B cell (primary cell): ENCODE measurements around the gene DPH1. TPM values are rescaled to one million over a fixed set of nuclear protein-coding genes. Genes with fewer than 3 reads are reported as not detected.

Experiments used
- ATAC-seq: fragments of 200-7000 bp; cut with Tn5 transposase; one replicate; pipeline ENCODE4 v1.10.0; 2021; ENCODE audit warnings: low read depth, mild to moderate bottlenecking, moderate number of reproducible peaks, moderate library complexity
- CTCF ChIA-PET: fragments of 350-600 bp; sonication (Branson Sonifier 250); formaldehyde crosslinking; loops from one replicate; lab custom pipeline; 2021; ENCODE audit warnings: antibody characterized with exemption, inconsistent platforms; lab: Charles Lee
- POLR2A ChIA-PET: fragments of 350-600 bp; sonication (Branson Sonifier 250); formaldehyde crosslinking; loops from one replicate; lab custom pipeline; 2021; ENCODE audit warnings: antibody characterized with exemption; lab: Charles Lee
- DNase-seq: peaks from one replicate; pipeline ENCODE4 v3.0.0; 2013
- H2AFZ ChIP-seq: 2 replicates; pipeline ENCODE4 v1.6.1; 2012; ENCODE audit warnings: mild to moderate bottlenecking, low read depth, low read length; ENCODE audit not compliant: insufficient read depth, poor library complexity, severe bottlenecking
- H3K27ac ChIP-seq, 2 donors: 1 replicate in 1 of 2; 2 replicates in 1 of 2; pipeline ENCODE4 v1.5.1; 2012 to 2013; ENCODE audit warnings: low read length in 2 of 2, mild to moderate bottlenecking in 2 of 2, moderate library complexity in 1 of 2
- H3K27me3 ChIP-seq, 4 experiments: fragments of 200-600 bp in 1 of 4; sonication (generic) in 1 of 4; replicated peaks in 1 of 4; 1 replicate in 2 of 4; 2 replicates in 2 of 4; pipeline versions ENCODE4 v1.6.1 to v1.7.0; 2013 to 2016; ENCODE audit warnings: low read length in 3 of 4, mild to moderate bottlenecking in 2 of 4, mixed read lengths in 1 of 4, moderate library complexity in 1 of 4; ENCODE audit not compliant: insufficient read depth in 4 of 4, control insufficient read depth in 3 of 4; ENCODE audit errors: control extremely low read depth in 1 of 4
- H3K36me3 ChIP-seq, 2 experiments: replicated peaks in 1 of 2; 1 replicate in 1 of 2; 2 replicates in 1 of 2; pipeline versions ENCODE4 v1.6.1 to v1.7.1; 2013; ENCODE audit warnings: low read length in 1 of 2; ENCODE audit not compliant: insufficient read depth in 2 of 2, control insufficient read depth in 1 of 2; ENCODE audit errors: control extremely low read depth in 1 of 2, extremely low read depth in 1 of 2
- H3K4me1 ChIP-seq, 2 donors: fragments of 200-600 bp in 1 of 2; sonication (generic) in 1 of 2; 1 replicate in 1 of 2; 2 replicates in 1 of 2; pipeline versions ENCODE4 v1.5.1 to v1.6.1; 2013 to 2017; ENCODE audit warnings: low read length in 2 of 2; ENCODE audit not compliant: control insufficient read depth in 2 of 2, insufficient read depth in 2 of 2
- H3K4me2 ChIP-seq: replicated peaks from 2 replicates; pipeline ENCODE3; 2012; ENCODE audit warnings: mild to moderate bottlenecking, low read depth, low read length; ENCODE audit not compliant: poor library complexity, severe bottlenecking
- H3K4me3 ChIP-seq, 5 experiments: fragments of 200-600 bp in 1 of 5; sonication (generic) in 1 of 5; 1 replicate in 3 of 5; 2 replicates in 2 of 5; pipeline versions ENCODE4 v1.5.1 to v1.7.0; 2011 to 2016; ENCODE audit warnings: low read length in 4 of 5, mild to moderate bottlenecking in 4 of 5, low read depth in 2 of 5, control low read depth in 1 of 5, moderate library complexity in 1 of 5; ENCODE audit not compliant: insufficient read depth in 1 of 5; ENCODE audit errors: control extremely low read depth in 1 of 5, extremely low read depth in 1 of 5
- H3K79me2 ChIP-seq: fragments of 200-600 bp; sonication (generic); one replicate; pipeline ENCODE4 v1.6.0; 2016; ENCODE audit warnings: low read length; ENCODE audit not compliant: control insufficient read depth, insufficient read depth
- H3K9ac ChIP-seq: fragments of 200-600 bp; sonication (generic); 2 replicates; pipeline ENCODE4 v1.6.1; 2017; ENCODE audit warnings: mild to moderate bottlenecking, low read length, moderate library complexity
- H3K9me3 ChIP-seq, 3 donors: one replicate each; pipeline versions ENCODE4 v1.6.1 to v1.7.1; 2013; ENCODE audit warnings: low read length in 2 of 3; ENCODE audit not compliant: control insufficient read depth in 2 of 3, insufficient read depth in 1 of 3; ENCODE audit errors: control extremely low read depth in 1 of 3
- H4K20me1 ChIP-seq: 2 replicates; pipeline ENCODE4 v1.6.0; 2012; ENCODE audit warnings: mild to moderate bottlenecking, low read length; ENCODE audit not compliant: insufficient read depth, control insufficient read depth, poor library complexity, severe bottlenecking
- H3K27ac Mint-ChIP-seq: one replicate; pipeline ENCODE4 v1.8.0; 2021; ENCODE audit warnings: mixed read lengths
- H3K27me3 Mint-ChIP-seq: one replicate; pipeline ENCODE4 v1.8.0; 2021; ENCODE audit warnings: mixed read lengths
- H3K4me1 Mint-ChIP-seq: one replicate; pipeline ENCODE4 v1.8.0; 2021; ENCODE audit warnings: mixed read lengths
- H3K4me3 Mint-ChIP-seq: one replicate; pipeline ENCODE4 v1.8.0; 2021; ENCODE audit warnings: mixed read lengths
- H3K9me3 Mint-ChIP-seq: one replicate; pipeline ENCODE4 v1.8.0; 2022; ENCODE audit warnings: mixed read lengths; ENCODE audit not compliant: insufficient read depth
- CTCF ChIP-seq: fragments of 200-600 bp; IDR thresholded peaks from one replicate; pipeline ENCODE4 v1.8.0; 2022; ENCODE audit warnings: antibody characterized with exemption, mild to moderate bottlenecking
- EZH2 ChIP-seq: IDR thresholded peaks from 2 replicates; pipeline ENCODE4 v1.6.1; 2012; ENCODE audit warnings: borderline replicate concordance, low read depth, mild to moderate bottlenecking, moderate library complexity, low read length; ENCODE audit not compliant: insufficient read depth, poor library complexity, severe bottlenecking
- WGBS: methylation state at CpG from one replicate; pipeline ENCODE4 v1.1.5; 2013; ENCODE audit warnings: missing lambda C conversion rate; ENCODE audit not compliant: insufficient coverage; 5-methylcytosine and 5-hydroxymethylcytosine counted together
- intact Hi-C: fragments of 100-400 bp; cut with micrococcal nuclease; formaldehyde crosslinking; loops from one replicate; pipeline ENCODE4 v1.10.0; 2022
- polyA plus RNA-seq: library from polyadenylated mRNA; depleted of rRNA; stranded (reverse); fragments of >200 nt; gene quantifications from 2 replicates; pipeline ENCODE4 v1.2.3, GENCODE V29; 2012
- total RNA-seq, 2 donors: library from RNA; stranded (reverse); fragments of 120-200 nt in 1 of 2; gene quantifications; 1 replicate in 1 of 2; 2 replicates in 1 of 2; pipeline versions ENCODE4 v1.2.3 to v1.2.4, GENCODE V29; 2013 to 2022

DPH1 gene
- total and polyA plus RNA-seq, 2 donors (not counting 1 experiment from before 2014, with no cell fraction given) = 83.6 to 105 TPM

- peak overlapping the region; percentile 71 for H2AFZ ChIP-seq
- ATAC-seq = no peak
- no peak overlapping the region for H3K27ac ChIP-seq
- H3K79me2 ChIP-seq = peaks cover 1% of the 10 kb centered on the region
- TF ChIP-seq EZH2 = peak; percentile 71
- peak; percentile 13 for TF ChIP-seq CTCF
- no peak overlapping the region for H3K27ac Mint-ChIP-seq
- WGBS = 2% methylated on average over 48 of the region's 55 CpGs
- H3K4me3 ChIP-seq = peak overlapping the region in 4 of 5 experiments; percentile 24 to 68 (median 54)
- H3K27me3 ChIP-seq = peaks cover 0 to 61% (median 22%) of the 10 kb centered on the region in 4 experiments
- H3K27me3 Mint-ChIP-seq = peaks cover 34% of the 10 kb centered on the region
- peaks cover 31% of the 10 kb centered on the region for H3K4me1 Mint-ChIP-seq
- DNase-seq = peak; percentile 48
- ChIA-PET CTCF (interaction anchor here (1.3 to 1.7 kb wide), 4 partner anchors 29 to 309 kb away, joined by 3 to 6 read pairs (median 4); partner anchors contain the start of gene HIC1), POLR2A (interaction anchor here (0.6 to 0.7 kb wide), 2 partner anchors 12 to 701 kb away, joined by 3 to 4 read pairs; no protein-coding TSS in a partner anchor)
- H3K4me2 ChIP-seq = peak overlapping the region; percentile 96
- H3K4me3 Mint-ChIP-seq = peak overlapping the region; percentile 85
- H3K9me3 Mint-ChIP-seq = no peaks in the 10 kb centered on the region
- intact Hi-C loops = loop anchor here (2.0 kb wide), 1 partner anchor 15 kb away; no protein-coding TSS in a partner anchor
- peak overlapping the region; percentile 67 for H3K9ac ChIP-seq
- peaks cover 41 to 43% of the 10 kb centered on the region in 2 donors for H3K4me1 ChIP-seq
- H4K20me1 ChIP-seq = peaks cover 14% of the 10 kb centered on the region
- peaks cover 0 to 17% (median 0%) of the 10 kb centered on the region in 3 donors for H3K9me3 ChIP-seq
- no peaks in the 10 kb centered on the region for H3K36me3 ChIP-seq
Observed at GRCh38 chr17:2025622-2026309, 4.2 kb upstream of the DPH1 start.
